ENCODE results near the gene PLXND1. TPM values are rescaled to one million over a fixed set of nuclear protein-coding genes. Genes with fewer than 3 reads are reported as not detected.

Gene PLXND1
- total and polyA plus RNA-seq, 2 donors (not counting 1 experiment from before 2014, with no cell fraction given) = 89.6 to 109 TPM

- H2AFZ ChIP-seq (ENCODE audit: low read length) = no peak overlapping the region
- H3K27me3 ChIP-seq (ENCODE audit: control insufficient read depth, insufficient read depth, low read length) = no peaks in the 10 kb centered on the region
- H3K79me2 ChIP-seq (ENCODE audit: control insufficient read depth, insufficient read depth, low read length) = peaks cover 2% of the 10 kb centered on the region
- H3K36me3 ChIP-seq (ENCODE audit: control insufficient read depth, insufficient read depth, low read length) = peaks cover 24% of the 10 kb centered on the region
- H3K9ac ChIP-seq (ENCODE audit: insufficient read depth, low read length) = no peak overlapping the region
- no peaks in the 10 kb centered on the region for H4K20me1 ChIP-seq (ENCODE audit: control insufficient read depth, extremely low read depth, insufficient read depth, low read length)
- H3K9me3 ChIP-seq (ENCODE audit: control insufficient read depth, insufficient read depth, low read depth, low read length) = no peaks in the 10 kb centered on the region
- TF ChIP-seq EZH2 (IDR thresholded peaks at IDR 0.05; ENCODE audit: low read length, missing control alignments) (no peak), CTCF (conservative IDR thresholded peaks at IDR 0.05 in 1 of 2, IDR thresholded peaks at IDR 0.05 in 1 of 2; ENCODE audit: low read depth in 1 of 2, low read length in 2 of 2) (no peak)
- H3K4me3 ChIP-seq (replicated peaks in 1 of 4; ENCODE audit: control extremely low read depth in 1 of 4, insufficient read depth in 1 of 4, low read depth in 3 of 4, low read length in 4 of 4) = no peak overlapping the region
- peaks cover 16% of the 10 kb centered on the region for H3K4me1 ChIP-seq (ENCODE audit: control insufficient read depth, extremely low read depth, insufficient read depth, low read length)
- H3K27ac ChIP-seq (ENCODE audit: insufficient read depth, low read length) = no peak overlapping the region
- no peak for DNase-seq (ENCODE audit: low read depth in 2 of 2)
- no peak overlapping the region for H3K4me2 ChIP-seq (ENCODE audit: extremely low read depth, insufficient read depth, low read length)
These were observed 23.2 kb downstream of the PLXND1 start for GRCh38 chr3:129583289-129583688.

DNA sequence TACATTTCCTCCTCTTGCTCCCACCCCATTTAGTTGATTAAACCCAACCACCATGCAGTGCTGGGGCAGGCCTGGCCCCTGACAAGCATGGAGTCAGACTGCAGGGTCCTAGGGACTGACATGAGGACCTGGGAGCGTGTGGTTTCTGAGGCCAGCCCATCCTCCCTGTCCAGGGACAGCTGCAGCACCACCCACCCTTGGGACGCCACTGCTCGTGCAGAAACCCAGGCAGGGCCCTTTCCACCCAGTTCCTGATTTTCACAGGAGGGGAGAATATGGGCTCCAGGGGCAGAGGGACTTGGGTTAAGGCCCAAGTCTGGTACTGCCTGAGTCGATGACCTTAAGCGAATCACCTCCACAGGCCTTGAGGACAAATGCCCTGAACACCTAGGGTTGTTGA, 23.7 kb downstream of the PLXND1 start:
- no peaks in the 10 kb centered on the region for H4K20me1 ChIP-seq (ENCODE audit: control insufficient read depth, extremely low read depth, insufficient read depth, low read length)

DNA sequence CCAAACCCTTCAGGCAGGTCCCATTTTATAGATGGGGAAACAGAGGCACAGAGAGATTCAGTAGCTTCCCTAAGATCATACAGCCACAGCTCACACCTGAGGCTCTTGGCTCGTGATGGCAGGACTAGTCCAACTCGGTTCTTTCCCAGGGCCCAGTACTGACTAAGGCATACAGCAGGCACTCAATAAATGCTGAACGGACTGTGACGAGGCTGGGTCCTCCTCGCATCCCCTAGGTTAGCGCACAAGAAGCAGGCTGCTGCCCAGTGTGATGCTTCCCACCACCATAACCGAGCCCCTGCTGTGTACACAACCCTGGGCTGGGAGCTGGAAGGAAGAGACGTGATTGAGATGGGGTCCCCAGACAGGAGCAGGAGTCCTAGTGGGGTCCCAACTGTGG, 24.9 kb downstream of the PLXND1 start:
- Histone ChIP-seq H3K27ac (ENCODE audit: insufficient read depth, low read length) (no peak overlapping the region), H3K27me3 (ENCODE audit: control insufficient read depth, insufficient read depth, low read length) (no peaks in the 10 kb centered on the region), H3K4me2 (ENCODE audit: extremely low read depth, insufficient read depth, low read length) (no peak overlapping the region), H3K4me3 (replicated peaks in 1 of 4; ENCODE audit: control extremely low read depth in 1 of 4, insufficient read depth in 1 of 4, low read depth in 3 of 4, low read length in 4 of 4) (no peak overlapping the region), H4K20me1 (ENCODE audit: control insufficient read depth, extremely low read depth, insufficient read depth, low read length) (no peaks in the 10 kb centered on the region), H3K4me1 (ENCODE audit: control insufficient read depth, extremely low read depth, insufficient read depth, low read length) (peaks cover 4% of the 10 kb centered on the region), H3K36me3 (ENCODE audit: control insufficient read depth, insufficient read depth, low read length) (peaks cover 33% of the 10 kb centered on the region), H3K79me2 (ENCODE audit: control insufficient read depth, insufficient read depth, low read length) (peaks cover 2% of the 10 kb centered on the region), H3K9ac (ENCODE audit: insufficient read depth, low read length) (no peak overlapping the region), H3K9me3 (ENCODE audit: control insufficient read depth, insufficient read depth, low read depth, low read length) (no peaks in the 10 kb centered on the region), H2AFZ (ENCODE audit: low read length) (no peak overlapping the region)
- no peak for DNase-seq (ENCODE audit: low read depth in 2 of 2)
- no peak for TF ChIP-seq CTCF (conservative IDR thresholded peaks at IDR 0.05 in 1 of 2, IDR thresholded peaks at IDR 0.05 in 1 of 2; ENCODE audit: low read depth in 1 of 2, low read length in 2 of 2)

More for the DNA sequence above, 23.7 kb downstream of the PLXND1 start:
- no peak for TF ChIP-seq EZH2 (IDR thresholded peaks at IDR 0.05; ENCODE audit: low read length, missing control alignments)
- TF ChIP-seq CTCF (conservative IDR thresholded peaks at IDR 0.05 in 1 of 2, IDR thresholded peaks at IDR 0.05 in 1 of 2; ENCODE audit: low read depth in 1 of 2, low read length in 2 of 2) = no peak
- Histone ChIP-seq H3K36me3 (ENCODE audit: control insufficient read depth, insufficient read depth, low read length) (peaks cover 29% of the 10 kb centered on the region), H3K27me3 (ENCODE audit: control insufficient read depth, insufficient read depth, low read length) (no peaks in the 10 kb centered on the region), H3K79me2 (ENCODE audit: control insufficient read depth, insufficient read depth, low read length) (peaks cover 2% of the 10 kb centered on the region), H3K4me2 (ENCODE audit: extremely low read depth, insufficient read depth, low read length) (no peak overlapping the region), H3K4me1 (ENCODE audit: control insufficient read depth, extremely low read depth, insufficient read depth, low read length) (peaks cover 13% of the 10 kb centered on the region), H3K9me3 (ENCODE audit: control insufficient read depth, insufficient read depth, low read depth, low read length) (no peaks in the 10 kb centered on the region), H2AFZ (ENCODE audit: low read length) (no peak overlapping the region), H3K4me3 (replicated peaks in 1 of 4; ENCODE audit: control extremely low read depth in 1 of 4, insufficient read depth in 1 of 4, low read depth in 3 of 4, low read length in 4 of 4) (no peak overlapping the region), H3K9ac (ENCODE audit: insufficient read depth, low read length) (no peak overlapping the region), H3K27ac (ENCODE audit: insufficient read depth, low read length) (no peak overlapping the region)
- no peak for DNase-seq (ENCODE audit: low read depth in 2 of 2)

All from fibroblast of lung (primary cell).